IPS DF 6.9 (cell line): ENCODE results near the gene TMPRSS4.

Experiments used
- DNase-seq: peaks from one replicate; pipeline ENCODE4 v3.0.0-alpha.2; 2013; ENCODE audit warnings: low read depth, low spot score
- H3K27ac ChIP-seq: one replicate; pipeline ENCODE4 v1.5.1; 2013; ENCODE audit warnings: low read length, control low read depth
- H3K27me3 ChIP-seq: 2 replicates; pipeline ENCODE4 v1.6.1; 2013; ENCODE audit warnings: mild to moderate bottlenecking, low read length; ENCODE audit not compliant: control insufficient read depth, insufficient read depth
- H3K36me3 ChIP-seq: 2 replicates; pipeline ENCODE4 v1.6.1; 2013; ENCODE audit warnings: low read length; ENCODE audit not compliant: control insufficient read depth, insufficient read depth
- H3K4me1 ChIP-seq: 2 replicates; pipeline ENCODE4 v1.6.1; 2013; ENCODE audit warnings: low read length; ENCODE audit not compliant: control insufficient read depth, insufficient read depth
- H3K4me3 ChIP-seq: 2 replicates; pipeline ENCODE4 v1.5.1; 2013; ENCODE audit warnings: mild to moderate bottlenecking, low read length
- H3K9me3 ChIP-seq: 2 replicates; pipeline ENCODE4 v1.6.1; 2013; ENCODE audit warnings: low read length, inconsistent platforms; ENCODE audit not compliant: control insufficient read depth, insufficient read depth
- WGBS: extraction: QIAGEN DNeasy Blood & Tissue Kit; methylation state at CpG from one replicate; pipeline ENCODE4 v1.1.7; 2013; ENCODE audit warnings: mixed read lengths, missing lambda C conversion rate; ENCODE audit not compliant: insufficient read length, insufficient coverage; 5-methylcytosine and 5-hydroxymethylcytosine counted together

The TMPRSS4 gene

GRCh38 chr11:118048472-118049370, 28.2 kb upstream of the TMPRSS4 start:
- Histone ChIP-seq H3K27me3 (no peaks in the 10 kb centered on the region), H3K27ac (no peak overlapping the region), H3K36me3 (no peaks in the 10 kb centered on the region), H3K4me1 (no peaks in the 10 kb centered on the region), H3K9me3 (no peaks in the 10 kb centered on the region), H3K4me3 (no peak overlapping the region)
- no peak for DNase-seq
- no CpG with 5 or more reads among the region's 11 CpGs for WGBS

GRCh38 chr11:118049771-118050170, 27.1 kb upstream of the TMPRSS4 start:
- H3K27ac ChIP-seq, result no peak overlapping the region
- no peaks in the 10 kb centered on the region for H3K4me1 ChIP-seq
- no CpG with 5 or more reads among the region's 6 CpGs for WGBS
- no peak overlapping the region for H3K4me3 ChIP-seq
- DNase-seq, result no peak
- no peaks in the 10 kb centered on the region for H3K9me3 ChIP-seq
- no peaks in the 10 kb centered on the region for H3K27me3 ChIP-seq
- H3K36me3 ChIP-seq, result no peaks in the 10 kb centered on the region

GRCh38 chr11:118050208-118050891, 26.5 kb upstream of the TMPRSS4 start:
- H3K27me3 ChIP-seq, result no peaks in the 10 kb centered on the region
- H3K4me3 ChIP-seq, result no peak overlapping the region
- H3K27ac ChIP-seq, result no peak overlapping the region
- H3K9me3 ChIP-seq, result no peaks in the 10 kb centered on the region
- DNase-seq, result no peak
- no peaks in the 10 kb centered on the region for H3K36me3 ChIP-seq
- H3K4me1 ChIP-seq, result no peaks in the 10 kb centered on the region
- WGBS, result no CpG with 5 or more reads among the region's 7 CpGs

DNA sequence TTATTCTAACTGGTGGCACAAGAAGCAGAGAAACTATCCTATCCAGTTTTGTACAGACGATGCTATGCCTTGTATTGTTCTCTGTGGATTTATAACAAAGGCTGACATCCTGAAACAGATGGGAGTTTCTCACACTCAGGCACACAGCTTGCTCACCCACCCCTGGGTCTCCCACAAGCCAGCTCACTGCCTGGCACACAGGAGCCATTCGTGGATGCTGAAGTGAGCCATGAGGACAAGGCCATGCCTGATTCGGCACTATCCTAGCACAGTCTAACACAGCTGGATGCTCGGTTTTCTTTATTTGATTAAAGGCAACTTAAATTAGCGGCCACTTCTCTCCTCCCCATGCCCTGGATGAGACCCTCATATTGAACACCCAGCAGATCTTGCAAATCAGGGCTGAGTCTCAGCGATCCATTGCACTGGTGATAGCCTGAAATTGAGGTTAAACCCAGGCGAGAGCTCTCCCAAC, 25.7 kb upstream of the TMPRSS4 start:
- no peaks in the 10 kb centered on the region for H3K9me3 ChIP-seq
- no peaks in the 10 kb centered on the region for H3K36me3 ChIP-seq
- H3K27me3 ChIP-seq, result no peaks in the 10 kb centered on the region
- no peak overlapping the region for H3K4me3 ChIP-seq
- DNase-seq, result no peak
- H3K4me1 ChIP-seq, result no peaks in the 10 kb centered on the region
- H3K27ac ChIP-seq, result no peak overlapping the region
- no CpG with 5 or more reads among the region's 7 CpGs for WGBS

- Histone ChIP-seq H3K9me3 (no peaks in the 10 kb centered on the region), H3K27me3 (no peaks in the 10 kb centered on the region), H3K4me3 (no peak overlapping the region), H3K27ac (no peak overlapping the region), H3K4me1 (no peaks in the 10 kb centered on the region), H3K36me3 (no peaks in the 10 kb centered on the region)
- WGBS, result no CpG with 5 or more reads among the region's 16 CpGs
- no peak for DNase-seq
Observed at GRCh38 chr11:118051611-118052461, 25.0 kb upstream of the TMPRSS4 start.

GRCh38 chr11:118052581-118053206, 24.2 kb upstream of the TMPRSS4 start:
- Histone ChIP-seq H3K36me3 (no peaks in the 10 kb centered on the region), H3K4me3 (no peak overlapping the region), H3K27ac (no peak overlapping the region), H3K4me1 (no peaks in the 10 kb centered on the region), H3K27me3 (no peaks in the 10 kb centered on the region), H3K9me3 (no peaks in the 10 kb centered on the region)
- no peak for DNase-seq
- no CpG with 5 or more reads among the region's 13 CpGs for WGBS

- no peak for DNase-seq
- no peak overlapping the region for H3K27ac ChIP-seq
- no peak overlapping the region for H3K4me3 ChIP-seq
- H3K4me1 ChIP-seq, result no peaks in the 10 kb centered on the region
- H3K27me3 ChIP-seq, result no peaks in the 10 kb centered on the region
- WGBS, result no CpG with 5 or more reads among the region's 12 CpGs
- H3K36me3 ChIP-seq, result no peaks in the 10 kb centered on the region
- H3K9me3 ChIP-seq, result no peaks in the 10 kb centered on the region
Observed at GRCh38 chr11:118054712-118055640, 21.9 kb upstream of the TMPRSS4 start.

GRCh38 chr11:118055966-118056365, 20.9 kb upstream of the TMPRSS4 start:
- H3K4me1 ChIP-seq, result no peaks in the 10 kb centered on the region; the same call in 1 of the 2 replicates
- H3K36me3 ChIP-seq, result no peaks in the 10 kb centered on the region
- no peak overlapping the region for H3K4me3 ChIP-seq
- WGBS, result no CpG with 5 or more reads among the region's 7 CpGs
- H3K27me3 ChIP-seq, result no peaks in the 10 kb centered on the region
- no peak for DNase-seq
- H3K9me3 ChIP-seq, result no peaks in the 10 kb centered on the region
- no peak overlapping the region for H3K27ac ChIP-seq

GRCh38 chr11:118056806-118057205, 20.1 kb upstream of the TMPRSS4 start:
- Histone ChIP-seq H3K27me3 (no peaks in the 10 kb centered on the region), H3K27ac (no peak overlapping the region), H3K4me1 (no peaks in the 10 kb centered on the region; the same call in 1 of the 2 replicates), H3K4me3 (no peak overlapping the region), H3K9me3 (no peaks in the 10 kb centered on the region), H3K36me3 (no peaks in the 10 kb centered on the region)
- no peak for DNase-seq
- no CpG with 5 or more reads among the region's 8 CpGs for WGBS
